GM18868 (cell line): ENCODE data around the gene ADARB2.
"Not testable (repeated sequence)": the region's sequence is repeated elsewhere in the genome, so short reads cannot be mapped to it uniquely, and the experiment has no call there.

Experiments used
- ATAC-seq: cut with Tn5 transposase; IDR thresholded peaks from one replicate; pipeline ENCODE4 v1.9.1; 2021; ENCODE audit warnings: mild to moderate bottlenecking, moderate library complexity; ENCODE audit not compliant: unreplicated experiment

The ADARB2 gene

GRCh38 chr10:1449572-1450205 is 287.6 kb downstream of the ADARB2 start:
- ATAC-seq, result no peak

- ATAC-seq, result no peak
Observed at GRCh38 chr10:1449021-1449420, 288.3 kb downstream of the ADARB2 start.

- no peak for ATAC-seq
Observed at GRCh38 chr10:1448252-1448930, 288.9 kb downstream of the ADARB2 start.

GRCh38 chr10:1444826-1445225 is 292.5 kb downstream of the ADARB2 start:
- ATAC-seq, result no peak

- ATAC-seq, result no peak
Observed at GRCh38 chr10:1440897-1441296, 296.4 kb downstream of the ADARB2 start.

- ATAC-seq, result no peak
Observed at GRCh38 chr10:1434912-1435692, 302.2 kb downstream of the ADARB2 start.

GRCh38 chr10:1434202-1434601 is 303.1 kb downstream of the ADARB2 start:
- no peak for ATAC-seq

GRCh38 chr10:1432161-1432560 is 305.2 kb downstream of the ADARB2 start:
- ATAC-seq, result no peak

GRCh38 chr10:1431229-1431628 is 306.1 kb downstream of the ADARB2 start:
- ATAC-seq, result no peak

- not testable (repeated sequence) for ATAC-seq
Observed at GRCh38 chr10:1427521-1428186, 309.7 kb downstream of the ADARB2 start.

GRCh38 chr10:1426786-1427185 is 310.5 kb downstream of the ADARB2 start:
- ATAC-seq, result no peak

- ATAC-seq, result peak; percentile 72
Observed at GRCh38 chr10:1425879-1426278, 311.4 kb downstream of the ADARB2 start.

GRCh38 chr10:1424648-1425047 is 312.7 kb downstream of the ADARB2 start:
- ATAC-seq, result no peak

- ATAC-seq, result no peak
Observed at GRCh38 chr10:1423676-1424253, 313.6 kb downstream of the ADARB2 start.

GRCh38 chr10:1422275-1422674 is 315.1 kb downstream of the ADARB2 start:
- ATAC-seq, result no peak

GRCh38 chr10:1420661-1421362 is 316.5 kb downstream of the ADARB2 start:
- peak; percentile 92 for ATAC-seq

- no peak for ATAC-seq
Observed at GRCh38 chr10:1419796-1420610, 317.3 kb downstream of the ADARB2 start.

- ATAC-seq, result no peak
Observed at GRCh38 chr10:1418031-1418550, 319.2 kb downstream of the ADARB2 start.

- ATAC-seq, result no peak
Observed at GRCh38 chr10:1417574-1417973, 319.8 kb downstream of the ADARB2 start.
